IPS-18c (cell line): Measurements from ENCODE around the gene SCUBE1.

ENCODE experiments used
- H3K4me3 ChIP-seq: 2 replicates; pipeline ENCODE4 v1.7.0; 2013; ENCODE audit warnings: low read depth, mild to moderate bottlenecking, low read length, moderate library complexity; ENCODE audit not compliant: insufficient read depth
- H3K9me3 ChIP-seq: one replicate; pipeline ENCODE4 v1.6.1; 2013; ENCODE audit warnings: mild to moderate bottlenecking, low read length, moderate library complexity; ENCODE audit not compliant: control insufficient read depth, insufficient read depth

SCUBE1 gene

GRCh38 chr22:43244402-43244801, 98.8 kb downstream of the SCUBE1 start:
- Histone ChIP-seq H3K4me3 (no peak overlapping the region), H3K9me3 (no peaks in the 10 kb centered on the region)

DNA sequence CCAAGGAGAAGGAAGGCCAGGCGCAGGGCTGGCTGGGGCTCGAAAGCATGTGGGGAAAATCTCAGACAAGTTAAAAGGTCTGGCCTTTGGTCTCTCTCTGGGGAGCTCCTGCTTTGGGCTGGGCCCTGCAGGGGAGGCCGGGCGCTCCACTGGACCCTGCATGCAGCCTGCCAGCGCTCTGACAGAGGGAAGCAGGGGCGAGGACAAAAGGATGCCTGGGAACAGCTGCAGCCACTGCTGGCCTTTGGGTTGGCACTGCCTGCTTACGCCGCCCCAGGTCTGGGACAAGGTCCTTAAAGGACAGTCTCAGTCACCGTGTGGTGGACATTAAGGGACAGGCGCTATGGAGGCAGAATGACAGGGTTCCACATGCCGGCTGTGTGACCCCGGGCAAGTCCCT, 99.8 kb downstream of the SCUBE1 start:
- no peaks in the 10 kb centered on the region for H3K9me3 ChIP-seq

GRCh38 chr22:43242627-43243026, 100.5 kb downstream of the SCUBE1 start:
- H3K4me3 ChIP-seq = no peak overlapping the region
- no peaks in the 10 kb centered on the region for H3K9me3 ChIP-seq

More for the DNA sequence above, 99.8 kb downstream of the SCUBE1 start:
- no peak overlapping the region for H3K4me3 ChIP-seq

GRCh38 chr22:43241699-43242386, 101.3 kb downstream of the SCUBE1 start:
- no peak overlapping the region for H3K4me3 ChIP-seq
- no peaks in the 10 kb centered on the region for H3K9me3 ChIP-seq

DNA sequence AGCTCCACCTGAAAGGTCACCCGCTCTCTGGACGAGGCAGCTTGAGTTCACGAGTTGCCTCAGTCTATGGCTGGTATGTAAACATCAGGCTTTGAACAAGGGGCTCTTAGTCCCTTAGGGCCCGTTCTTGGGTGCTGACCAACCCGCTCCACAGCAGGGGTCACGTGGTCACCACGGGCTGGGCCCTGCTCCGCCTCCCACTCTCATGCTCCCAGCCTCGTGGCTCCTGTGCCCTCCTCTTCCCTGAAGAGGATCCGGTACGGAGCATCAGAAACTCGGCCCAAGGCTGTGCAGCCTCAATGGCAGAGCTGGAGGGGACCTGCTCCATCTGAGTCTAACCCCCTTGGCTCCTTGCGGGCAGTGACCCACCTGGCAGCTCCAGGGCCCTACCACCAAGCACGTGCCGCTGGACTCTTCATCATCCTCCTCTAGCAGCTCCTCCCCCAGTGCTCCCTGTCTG, 102.0 kb downstream of the SCUBE1 start:
- Histone ChIP-seq H3K9me3 (no peaks in the 10 kb centered on the region), H3K4me3 (no peak overlapping the region)

- Histone ChIP-seq H3K4me3 (no peak overlapping the region), H3K9me3 (no peaks in the 10 kb centered on the region)
These were observed 102.6 kb downstream of the SCUBE1 start for GRCh38 chr22:43240614-43241013.

DNA sequence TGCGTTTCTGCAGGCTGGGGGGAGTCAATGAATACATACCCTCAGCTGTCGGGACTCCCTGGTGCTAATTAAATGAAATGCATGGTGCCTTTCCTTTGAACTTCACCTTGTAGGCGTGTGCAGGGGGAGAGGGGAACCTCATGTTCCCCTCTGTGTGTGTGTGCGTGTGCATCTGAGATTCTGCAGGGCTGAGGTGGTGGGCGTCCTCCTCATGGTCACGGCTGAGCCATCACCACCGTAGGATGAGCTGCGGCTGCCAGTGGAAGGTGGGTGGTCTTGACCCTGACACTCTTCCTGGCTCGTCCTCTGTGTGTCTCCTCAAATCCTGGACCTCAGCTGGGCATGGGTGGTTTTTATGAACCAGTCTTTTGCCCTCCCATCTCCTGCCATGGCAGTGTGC, 103.2 kb downstream of the SCUBE1 start:
- H3K9me3 ChIP-seq = no peaks in the 10 kb centered on the region
- H3K4me3 ChIP-seq = no peak overlapping the region

- H3K4me3 ChIP-seq = no peak overlapping the region
These were observed 103.9 kb downstream of the SCUBE1 start for GRCh38 chr22:43239193-43239780.

DNA sequence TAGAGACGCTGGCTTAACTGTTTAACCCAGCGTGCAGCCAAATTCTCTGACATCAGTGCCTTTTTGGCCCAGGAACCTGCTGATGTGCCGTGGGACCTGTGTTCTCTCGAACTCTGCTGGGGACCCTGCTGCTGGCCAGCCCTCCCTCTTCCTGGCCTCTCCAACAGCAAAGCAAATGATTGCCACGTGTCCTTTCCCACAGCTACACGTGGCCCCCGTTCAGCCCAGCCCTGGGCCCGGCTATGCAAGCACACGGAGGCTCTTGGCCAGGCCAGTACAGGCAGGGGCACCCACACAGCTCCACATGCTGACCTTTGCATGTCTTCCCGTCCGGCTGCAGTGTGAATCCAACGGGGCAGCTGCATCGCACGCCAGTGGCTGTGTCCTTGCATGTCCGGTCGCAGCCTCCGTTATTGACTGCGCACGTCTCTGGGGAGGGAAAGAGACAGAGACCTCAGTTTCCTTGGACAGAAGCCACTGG, 104.6 kb downstream of the SCUBE1 start:
- H3K4me3 ChIP-seq = no peak overlapping the region
- no peaks in the 10 kb centered on the region for H3K9me3 ChIP-seq

More at GRCh38 chr22:43239193-43239780, 103.9 kb downstream of the SCUBE1 start:
- no peaks in the 10 kb centered on the region for H3K9me3 ChIP-seq

DNA sequence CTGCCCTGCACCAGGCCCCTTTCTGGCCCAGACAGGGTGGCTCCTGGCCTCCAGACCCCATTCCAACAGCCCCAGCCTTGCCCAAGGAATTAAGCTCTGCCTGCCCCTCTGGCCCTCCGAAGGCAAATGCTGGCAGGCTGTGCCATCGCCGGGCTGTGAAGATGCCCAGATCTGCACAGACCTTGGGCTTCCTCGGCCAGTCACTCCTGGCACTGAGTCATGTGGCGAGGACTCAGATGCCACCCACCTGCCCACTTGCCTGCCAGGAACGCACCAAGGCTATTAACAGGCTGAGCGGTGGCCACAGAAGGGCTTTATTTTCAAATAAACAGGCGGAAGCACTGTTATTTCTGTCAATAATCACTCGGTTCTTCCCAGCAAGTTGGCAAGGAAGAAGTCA, 105.9 kb downstream of the SCUBE1 start:
- H3K9me3 ChIP-seq = no peaks in the 10 kb centered on the region

GRCh38 chr22:43236411-43237166, 106.6 kb downstream of the SCUBE1 start:
- H3K4me3 ChIP-seq = no peak overlapping the region
- no peaks in the 10 kb centered on the region for H3K9me3 ChIP-seq

More for the DNA sequence above, 105.9 kb downstream of the SCUBE1 start:
- H3K4me3 ChIP-seq = no peak overlapping the region

- Histone ChIP-seq H3K9me3 (no peaks in the 10 kb centered on the region), H3K4me3 (no peak overlapping the region)
These were observed 107.4 kb downstream of the SCUBE1 start for GRCh38 chr22:43235445-43236409.

GRCh38 chr22:43234264-43234988, 108.7 kb downstream of the SCUBE1 start:
- Histone ChIP-seq H3K4me3 (no peak overlapping the region), H3K9me3 (no peaks in the 10 kb centered on the region)

DNA sequence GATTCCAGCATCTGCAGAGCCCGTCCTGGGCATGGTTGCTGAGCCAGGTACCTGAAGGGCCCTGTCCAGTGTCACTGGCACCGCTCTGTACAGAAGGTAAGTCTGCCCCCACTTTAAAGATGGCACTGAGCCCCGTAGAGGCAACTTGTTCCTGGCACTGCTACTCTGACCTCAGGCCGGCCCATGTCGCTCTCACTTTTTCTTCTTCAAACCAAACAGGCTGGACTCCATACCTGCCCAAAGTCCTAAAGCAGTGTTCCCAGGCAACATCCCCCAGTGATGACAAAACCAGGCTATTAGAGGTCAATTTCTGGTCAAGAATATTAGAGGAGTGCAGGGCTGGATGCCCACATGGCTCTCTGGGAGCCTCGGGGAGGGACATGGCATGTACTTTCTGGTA, 109.6 kb downstream of the SCUBE1 start:
- H3K9me3 ChIP-seq = no peaks in the 10 kb centered on the region
- H3K4me3 ChIP-seq = no peak overlapping the region

GRCh38 chr22:43232445-43232844, 110.7 kb downstream of the SCUBE1 start:
- no peak overlapping the region for H3K4me3 ChIP-seq

GRCh38 chr22:43231724-43232034, 111.5 kb downstream of the SCUBE1 start:
- H3K9me3 ChIP-seq = no peaks in the 10 kb centered on the region
- H3K4me3 ChIP-seq = no peak overlapping the region

More at GRCh38 chr22:43232445-43232844, 110.7 kb downstream of the SCUBE1 start:
- H3K9me3 ChIP-seq = no peaks in the 10 kb centered on the region
